AML-193 (cell line): ENCODE measurements around the gene ACOT7.

Source experiments
- DNase-seq, 2 experiments: peaks; one replicate each; lab custom pipeline; 2025; lab: John Stamatoyannopoulos, UW

ACOT7 gene

GRCh38 chr1:6285336-6285735 is 108.2 kb downstream of the ACOT7 start:
- DNase-seq, result no peak

GRCh38 chr1:6282577-6283270 is 110.8 kb downstream of the ACOT7 start:
- no peak for DNase-seq

- DNase-seq, result no peak
Measured at GRCh38 chr1:6281511-6282402, 111.8 kb downstream of the ACOT7 start.

GRCh38 chr1:6280761-6281451 is 112.7 kb downstream of the ACOT7 start:
- DNase-seq, result no peak

GRCh38 chr1:6279613-6280383 is 113.8 kb downstream of the ACOT7 start:
- no peak for DNase-seq

- DNase-seq, result no peak
Measured at GRCh38 chr1:6279066-6279465, 114.5 kb downstream of the ACOT7 start.

- DNase-seq, result no peak
Measured at GRCh38 chr1:6278263-6278662, 115.3 kb downstream of the ACOT7 start.

GRCh38 chr1:6276811-6277555 is 116.6 kb downstream of the ACOT7 start:
- DNase-seq, result no peak

- DNase-seq, result no peak
Measured at GRCh38 chr1:6275826-6276782, 117.5 kb downstream of the ACOT7 start.

GRCh38 chr1:6274622-6275139 is 118.9 kb downstream of the ACOT7 start:
- DNase-seq, result no peak

GRCh38 chr1:6274102-6274501 is 119.5 kb downstream of the ACOT7 start:
- DNase-seq, result no peak

GRCh38 chr1:6273380-6273891 is 120.1 kb downstream of the ACOT7 start:
- DNase-seq, result no peak

- DNase-seq, result no peak
Measured at GRCh38 chr1:6272868-6273267, 120.7 kb downstream of the ACOT7 start.

GRCh38 chr1:6272452-6272851 is 121.1 kb downstream of the ACOT7 start:
- DNase-seq, result no peak

- DNase-seq, result no peak
Measured at GRCh38 chr1:6271554-6271953, 122.0 kb downstream of the ACOT7 start.

- no peak for DNase-seq
Measured at GRCh38 chr1:6271006-6271405, 122.6 kb downstream of the ACOT7 start.

GRCh38 chr1:6270401-6270800 is 123.2 kb downstream of the ACOT7 start:
- no peak for DNase-seq

- DNase-seq, result no peak
Measured at GRCh38 chr1:6269720-6270400, 123.7 kb downstream of the ACOT7 start.

GRCh38 chr1:6269296-6269695 is 124.3 kb downstream of the ACOT7 start:
- DNase-seq, result no peak
